Inferior parietal cortex (tissue), 1 donor: ENCODE measurements around the gene F8.
"Not testable (repeated sequence)": the region's sequence is repeated elsewhere in the genome, so short reads cannot be mapped to it uniquely, and the experiment has no call there.

ENCODE experiments used
- DNase-seq: peaks from one replicate; pipeline ENCODE4 v3.0.0-alpha.2; 2016; ENCODE audit errors: extremely low spot score

The F8 gene

GRCh38 chrX:155031657-155032056 is 9.1 kb upstream of the F8 start:
- DNase-seq: no peak

GRCh38 chrX:155028877-155029291 is 6.4 kb upstream of the F8 start:
- no peak for DNase-seq

DNA sequence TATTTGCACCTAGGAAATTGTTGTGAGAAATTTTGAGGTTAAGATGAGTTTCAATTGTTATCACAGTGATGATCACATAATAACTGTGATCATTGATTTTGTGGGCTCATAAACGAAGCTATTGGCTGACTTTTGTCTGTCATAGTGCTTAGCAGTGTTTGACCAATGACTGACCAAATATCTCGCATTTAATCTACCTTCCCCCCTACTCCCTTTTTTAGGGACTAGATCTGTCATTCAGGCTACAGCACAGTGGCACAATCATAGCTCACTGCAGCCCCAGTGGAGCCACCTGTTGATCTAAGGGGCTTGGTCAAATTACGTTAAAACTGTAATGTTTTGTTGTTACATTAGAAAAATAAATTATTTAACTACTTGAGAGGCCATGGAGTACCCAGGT is 5.6 kb upstream of the F8 start:
- no peak for DNase-seq

DNA sequence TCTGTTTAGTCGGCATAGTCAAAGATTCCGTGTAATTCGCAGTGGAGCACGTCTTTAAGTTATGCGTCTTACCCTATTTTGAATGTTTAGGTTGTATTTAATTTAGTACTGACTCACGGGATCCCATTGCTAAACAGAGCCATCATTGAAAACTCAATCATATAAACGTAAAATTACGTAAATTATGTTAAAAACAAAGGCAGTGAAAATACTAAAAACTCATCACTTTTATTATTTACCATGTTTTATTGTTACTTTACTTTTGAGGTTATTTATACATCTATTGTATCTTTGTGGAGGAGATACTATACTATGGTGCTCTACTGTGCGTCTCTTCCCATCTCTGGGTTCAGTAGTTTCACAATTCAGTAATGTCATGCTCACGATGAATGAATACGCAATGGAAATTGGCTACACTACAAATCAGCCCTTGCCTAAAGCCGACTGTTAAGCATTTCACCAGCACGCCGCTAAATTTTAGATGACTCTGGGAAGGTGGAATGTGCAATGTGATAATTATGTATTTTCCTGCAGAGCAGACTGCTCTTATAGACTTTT is 5.1 kb upstream of the F8 start:
- peak; percentile 9 for DNase-seq

DNA sequence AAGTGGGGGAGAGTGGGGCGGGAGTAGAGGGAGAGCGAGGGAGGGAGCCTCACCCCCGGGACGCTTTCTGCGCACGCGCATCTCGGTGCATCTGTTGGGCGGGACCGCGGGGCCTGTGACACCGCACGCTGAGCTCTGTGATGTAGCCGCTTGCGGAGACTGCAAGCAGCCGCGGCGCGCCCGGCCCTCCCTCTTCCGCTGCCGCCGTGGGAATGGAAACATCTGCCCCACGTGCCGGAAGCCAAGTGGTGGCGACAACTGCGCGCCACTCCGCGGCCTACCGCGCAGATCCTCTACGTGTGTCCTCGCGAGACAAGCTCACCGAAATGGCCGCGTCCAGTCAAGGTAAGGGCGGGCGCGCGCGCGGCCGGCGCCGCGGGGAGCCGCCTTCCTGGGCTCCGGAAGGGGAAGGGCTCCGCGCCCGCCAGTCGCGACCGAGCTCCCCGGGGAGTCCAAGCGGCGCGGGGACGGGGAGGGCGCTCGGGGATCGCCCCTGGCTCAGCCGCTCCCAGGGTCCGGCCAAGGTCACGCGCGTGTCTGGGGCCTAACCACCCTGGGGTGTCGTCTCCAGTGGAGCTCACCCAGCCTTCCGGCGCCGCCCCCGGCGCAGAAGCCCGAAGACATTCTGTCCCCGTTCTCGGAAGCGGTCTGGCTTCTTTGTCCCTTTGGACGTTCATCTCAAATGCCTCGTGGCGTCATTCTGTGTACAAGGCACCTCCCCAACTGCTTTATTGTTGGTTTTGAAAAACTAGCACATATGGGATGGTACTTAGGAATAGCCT is 4.4 kb upstream of the F8 start, which contains the start of gene FUNDC2:
FUNDC2 (plus strand) TSS at position 118 of the 782 bp plus-strand sequence; CDS start at position 213, 95 bp downstream.
- peak; percentile 91 for DNase-seq

DNA sequence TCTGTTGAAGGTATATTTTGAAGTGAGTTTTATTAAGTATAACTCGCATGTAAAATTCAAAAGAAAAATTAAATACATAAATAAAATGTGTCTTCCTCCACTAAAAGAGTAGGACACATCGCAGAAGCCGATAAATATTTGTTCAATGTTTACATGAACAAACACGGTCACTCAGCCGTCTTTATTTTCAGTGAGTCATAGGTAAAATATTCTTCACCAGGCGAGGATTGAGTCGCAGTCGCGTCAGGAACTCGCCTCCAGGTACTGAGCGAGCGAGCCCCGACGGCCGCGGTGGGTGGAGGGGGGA is 3.9 kb upstream of the F8 start:
- no peak for DNase-seq

DNA sequence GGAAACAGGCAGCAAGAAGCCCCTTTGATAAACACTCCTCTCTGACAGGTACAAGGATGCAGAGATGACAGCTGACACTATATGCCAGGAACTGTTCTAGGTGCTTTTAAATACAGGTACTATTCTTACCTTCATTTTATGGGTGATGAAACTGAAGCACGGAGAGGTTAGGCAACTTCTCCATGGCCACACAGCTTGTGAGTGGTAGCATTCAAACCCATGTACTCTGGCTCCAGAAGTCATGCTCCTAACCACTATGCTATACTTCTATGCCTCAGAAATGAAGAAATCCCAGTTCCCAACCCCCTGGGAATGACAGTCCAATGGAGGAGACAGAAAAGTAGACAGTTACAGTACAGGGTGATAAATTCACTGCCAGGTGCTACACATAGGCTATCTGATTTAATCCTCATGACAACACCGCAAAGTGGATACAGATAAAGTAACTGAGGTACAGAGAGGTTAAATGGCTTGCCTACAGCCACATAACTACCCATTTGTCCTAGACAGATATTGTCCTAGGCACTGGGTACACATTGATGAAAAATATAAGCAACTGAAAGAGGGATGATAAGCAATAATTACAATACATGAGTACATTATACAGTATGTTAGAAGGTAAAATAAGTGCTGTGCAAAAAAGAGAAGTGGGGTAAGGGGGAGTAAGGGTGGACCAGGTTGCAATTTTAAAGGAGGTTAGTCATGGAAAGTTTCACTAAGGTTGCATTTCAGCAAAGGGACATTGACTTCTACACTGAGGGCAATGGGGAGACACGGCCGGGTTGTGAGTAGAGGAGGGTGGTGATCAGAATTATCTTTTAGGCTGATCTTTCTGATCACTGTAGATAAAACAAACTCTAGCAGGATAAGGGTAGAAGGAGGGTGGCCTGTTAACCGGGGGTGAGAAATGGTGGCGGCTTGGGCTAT is 1.6 kb upstream of the F8 start:
- no peak for DNase-seq

DNA sequence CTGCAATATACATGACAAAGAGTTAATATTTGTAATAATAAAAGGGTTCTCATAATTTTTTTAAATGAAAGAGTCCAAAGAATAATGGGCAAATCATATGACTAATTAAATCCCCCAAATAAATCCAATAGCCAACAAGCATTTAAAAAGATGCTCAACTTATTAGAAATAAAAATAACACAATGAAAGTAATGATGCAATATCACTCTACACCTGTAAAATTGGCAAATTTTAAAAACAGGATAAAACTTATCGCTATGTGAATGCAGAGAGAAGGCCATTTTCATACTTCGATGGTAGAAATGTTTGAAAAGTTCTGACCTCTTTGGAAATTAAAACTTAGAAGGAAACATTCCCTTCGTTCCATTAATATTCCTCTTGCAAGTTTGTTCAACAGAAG is 1.9 kb downstream of the F8 start:
- no peak for DNase-seq

DNA sequence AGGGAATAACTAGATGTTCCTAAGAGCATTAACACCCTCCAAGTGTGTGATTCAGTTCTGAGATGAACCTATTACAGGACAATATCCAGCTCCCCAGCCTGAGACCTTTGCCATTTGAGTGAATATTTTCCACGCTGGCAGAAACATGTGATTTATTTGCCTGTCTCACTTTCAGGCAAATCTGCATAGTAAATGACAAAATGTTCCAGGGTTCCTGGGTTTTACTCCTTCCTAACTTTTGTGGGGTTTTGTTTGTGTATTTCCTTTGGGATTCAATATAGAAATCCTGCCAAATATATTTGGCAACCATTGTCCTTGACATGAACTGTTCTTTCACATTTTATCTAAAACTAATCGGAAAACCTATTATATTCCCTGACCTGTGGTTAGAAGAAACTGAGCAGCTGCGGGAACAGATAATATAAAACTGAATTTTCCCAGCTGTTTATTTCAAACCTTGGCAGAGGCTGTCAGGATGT is 12.5 kb downstream of the F8 start:
- no peak for DNase-seq

DNA sequence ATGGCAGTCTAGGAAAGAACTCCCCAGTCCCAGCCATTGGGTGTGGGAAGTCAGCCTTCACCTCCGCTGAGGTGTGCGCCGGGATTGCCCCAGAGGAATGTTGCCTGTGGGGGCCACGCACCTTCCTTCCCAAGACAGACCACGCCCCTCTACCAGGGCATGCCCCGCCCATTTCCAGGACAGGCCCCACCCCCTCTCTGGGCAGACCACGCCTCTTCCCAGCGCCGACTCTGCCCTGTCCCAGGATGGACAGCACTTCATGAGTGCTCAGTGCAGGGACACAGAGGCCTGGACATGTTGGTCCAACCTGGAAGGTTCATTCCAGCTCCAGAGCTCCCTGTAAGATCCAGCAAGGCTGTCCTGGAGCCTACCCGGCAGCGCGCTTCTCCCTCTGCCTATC is 13.9 kb downstream of the F8 start:
- DNase-seq: not testable (repeated sequence)

GRCh38 chrX:155006913-155007671 is 15.4 kb downstream of the F8 start:
- not testable (repeated sequence) for DNase-seq

GRCh38 chrX:155006379-155006778 is 16.1 kb downstream of the F8 start:
- DNase-seq: not testable (repeated sequence)

DNA sequence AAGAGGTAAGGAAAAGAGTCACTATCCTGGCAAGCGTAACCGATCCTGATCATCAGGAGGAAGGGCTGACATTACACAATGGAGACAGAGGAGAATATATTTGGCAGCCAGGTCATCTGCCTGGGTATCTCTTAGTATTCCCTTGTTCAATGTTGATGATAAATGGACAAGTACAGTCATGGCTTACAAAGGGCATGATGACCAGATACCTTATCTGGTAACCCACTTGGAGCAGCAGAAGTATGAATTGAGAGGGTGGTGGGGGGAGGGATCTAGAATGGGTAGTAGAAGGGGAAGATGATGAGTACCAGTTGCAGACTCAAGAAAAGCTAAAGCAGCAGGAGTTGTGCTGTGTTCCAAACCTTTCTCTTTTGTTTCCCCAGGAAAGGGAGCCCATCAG is 17.3 kb downstream of the F8 start:
- no peak for DNase-seq

- no peak for DNase-seq
These were observed 20.6 kb downstream of the F8 start for GRCh38 chrX:155001873-155002272.

GRCh38 chrX:155000841-155001240 is 21.7 kb downstream of the F8 start:
- DNase-seq: no peak

DNA sequence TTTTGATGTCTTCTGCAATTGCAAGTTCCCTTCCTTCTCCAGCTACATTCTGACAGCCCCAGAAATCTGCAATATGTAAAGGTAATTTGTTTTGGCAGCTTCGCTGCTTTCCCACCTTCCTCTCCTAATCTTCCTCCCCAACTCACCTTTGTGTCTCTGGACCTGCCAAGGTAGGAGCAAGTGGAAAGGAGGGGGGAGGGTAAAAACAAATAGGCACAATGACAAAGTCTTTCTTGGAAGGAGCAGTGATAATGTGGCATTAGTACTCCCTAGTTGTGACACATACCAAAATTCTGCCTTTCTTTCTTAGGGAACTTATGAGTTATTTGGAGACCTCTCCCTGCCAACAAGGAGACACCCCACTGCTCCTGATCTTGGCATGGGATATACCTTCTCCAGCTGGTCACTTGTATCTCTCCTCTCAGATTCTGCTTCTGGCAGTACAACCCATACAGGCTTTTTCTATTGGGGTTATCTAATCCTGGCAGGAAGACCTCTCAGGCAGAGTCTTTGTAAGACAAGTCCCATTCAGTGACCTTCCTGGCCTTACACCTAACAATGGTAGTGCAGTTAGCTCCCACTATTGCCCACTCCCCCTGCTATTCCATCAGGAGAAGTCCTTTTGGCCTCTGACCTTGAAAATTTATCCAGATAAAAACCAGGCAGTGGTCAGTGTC is 24.2 kb downstream of the F8 start:
- DNase-seq: no peak

DNA sequence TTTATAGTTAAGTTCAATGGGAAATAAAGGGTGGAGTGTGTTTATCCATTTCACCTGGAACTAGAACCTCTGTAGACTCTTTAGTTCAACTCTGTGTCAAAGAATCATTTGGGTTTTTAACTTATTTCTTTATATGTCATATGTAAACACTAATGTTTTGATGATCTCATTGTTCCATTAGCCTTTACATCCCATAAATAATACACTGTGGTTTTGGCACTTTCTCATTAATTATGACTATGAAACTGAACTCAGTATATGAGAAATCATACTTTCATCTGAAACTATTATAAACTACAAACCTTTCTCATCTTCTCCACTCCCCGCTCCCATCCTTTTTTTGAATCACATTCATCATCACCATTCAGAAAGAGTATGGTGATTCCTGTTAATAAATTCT is 31.0 kb downstream of the F8 start:
- DNase-seq: no peak

DNA sequence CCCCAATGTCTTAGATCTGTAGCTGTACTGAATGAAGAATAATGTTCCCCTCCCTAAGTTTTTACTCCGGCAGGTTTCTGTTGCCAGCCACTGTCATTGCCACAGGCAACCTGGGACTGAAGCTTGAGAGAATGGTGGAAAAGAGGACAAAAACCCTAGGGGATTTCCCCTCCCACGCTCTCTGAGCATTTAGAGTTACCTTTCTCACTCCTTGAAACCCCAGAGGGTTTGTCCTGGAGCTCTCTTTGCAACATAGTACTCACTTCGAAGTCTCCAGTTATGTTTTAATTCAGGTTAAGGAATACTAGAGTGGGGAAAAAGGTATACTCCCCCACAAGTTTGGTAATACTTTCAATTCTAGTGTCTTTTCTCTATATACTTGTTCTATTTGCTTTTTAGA is 31.5 kb downstream of the F8 start:
- DNase-seq: no peak

DNA sequence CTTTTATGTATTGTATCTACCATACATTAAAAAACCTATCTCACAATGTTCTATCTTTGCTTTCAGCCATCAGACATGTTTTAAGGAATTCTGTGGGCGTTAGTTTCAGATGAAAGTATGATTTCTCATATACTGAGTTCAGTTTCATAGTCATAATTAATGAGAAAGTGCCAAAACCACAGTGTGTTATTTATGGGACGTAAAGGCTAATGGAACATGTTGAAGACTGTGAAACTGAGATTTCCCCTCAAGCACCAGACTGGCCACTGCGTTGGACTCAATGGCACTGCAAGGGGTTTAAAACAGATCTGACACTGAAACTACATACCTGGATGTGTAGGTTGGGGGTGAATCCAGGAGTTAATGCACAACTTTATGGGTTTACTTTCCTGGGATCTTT is 32.0 kb downstream of the F8 start:
- DNase-seq: no peak

DNA sequence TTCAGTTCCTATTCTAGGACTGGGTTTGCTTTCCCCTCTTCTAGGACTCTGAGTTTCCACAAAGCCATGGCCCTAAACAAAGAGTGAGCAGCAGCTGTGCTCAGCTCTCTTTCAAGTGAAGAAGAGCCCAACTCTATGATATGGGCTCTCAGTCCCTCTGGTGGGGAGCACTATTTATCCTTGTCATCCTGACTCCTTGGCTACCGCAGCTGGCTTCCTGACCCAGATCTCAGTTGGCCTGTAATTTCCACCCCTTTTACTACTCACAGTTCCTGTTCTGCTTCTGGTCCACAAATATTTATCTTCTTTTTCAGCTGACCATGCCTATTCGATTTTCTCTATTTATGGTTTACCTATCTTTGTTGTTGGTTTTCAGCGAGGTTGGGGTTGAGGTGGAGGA is 33.8 kb downstream of the F8 start:
- no peak for DNase-seq

- no peak for DNase-seq
These were observed 34.6 kb downstream of the F8 start for GRCh38 chrX:154987940-154988339.
